ENCODE measurements around the gene CDKL5. TPM values are rescaled to one million over a fixed set of nuclear protein-coding genes. Genes with fewer than 3 reads are reported as not detected.
A peak's percentile ranks its signal among the peaks of the same experiment; 100 is the strongest.

CDKL5 gene
- polyA plus RNA-seq, 1 experiment: 13.3 TPM

DNA sequence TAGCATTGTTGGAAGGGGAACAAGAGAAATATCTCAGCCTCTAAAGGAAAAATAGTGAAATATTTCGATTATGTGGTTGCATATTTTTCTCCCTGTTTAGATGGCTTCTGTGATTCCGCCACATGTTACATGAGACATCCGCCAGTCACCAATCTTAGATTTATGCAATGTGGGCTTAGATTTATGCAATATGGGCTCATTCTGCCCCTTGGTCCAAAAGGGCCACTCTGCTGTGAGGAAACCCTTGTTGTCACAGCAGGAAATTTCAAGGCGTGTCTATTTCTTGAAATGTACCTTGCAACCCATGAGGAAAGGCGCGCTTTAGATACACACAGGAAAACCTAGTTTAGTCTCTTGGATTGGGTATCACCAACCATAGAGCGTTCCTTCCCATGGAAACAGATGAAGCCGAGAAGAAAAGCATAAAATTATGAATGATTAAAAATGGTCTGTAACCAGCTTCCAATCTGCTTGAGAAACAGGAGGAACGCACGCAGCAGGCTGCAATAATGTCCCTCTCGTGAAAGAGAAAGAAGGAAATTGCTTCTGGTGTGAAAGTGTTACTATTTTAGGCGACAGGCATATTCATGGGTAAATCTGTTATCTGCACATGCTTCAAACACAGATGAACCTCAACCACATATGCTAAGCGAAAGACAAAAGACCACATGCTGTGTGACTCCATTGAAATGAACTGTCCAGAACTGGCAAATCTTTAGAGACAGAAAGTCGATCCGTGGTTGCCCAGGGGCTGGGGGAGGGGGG lies 242.8 kb downstream of the CDKL5 start:
- TF ChIP-seq CTCF (IDR thresholded peaks at IDR 0.05; ENCODE audit: low read depth, low read length): no peak
- Histone ChIP-seq H3K27me3 (ENCODE audit: control insufficient read depth, insufficient read depth, low read length) (no peaks in the 10 kb centered on the region), H3K4me3 (ENCODE audit: low read depth, low read length) (no peak overlapping the region), H3K27ac (ENCODE audit: low read depth, low read length) (no peak overlapping the region), H3K9me3 (ENCODE audit: control insufficient read depth, insufficient read depth, low read length) (no peaks in the 10 kb centered on the region)
- CTCF ChIA-PET: no interaction called here
- POLR2A ChIA-PET: no interaction called here
- no peak for DNase-seq (ENCODE audit: low read depth, low spot score)

DNA sequence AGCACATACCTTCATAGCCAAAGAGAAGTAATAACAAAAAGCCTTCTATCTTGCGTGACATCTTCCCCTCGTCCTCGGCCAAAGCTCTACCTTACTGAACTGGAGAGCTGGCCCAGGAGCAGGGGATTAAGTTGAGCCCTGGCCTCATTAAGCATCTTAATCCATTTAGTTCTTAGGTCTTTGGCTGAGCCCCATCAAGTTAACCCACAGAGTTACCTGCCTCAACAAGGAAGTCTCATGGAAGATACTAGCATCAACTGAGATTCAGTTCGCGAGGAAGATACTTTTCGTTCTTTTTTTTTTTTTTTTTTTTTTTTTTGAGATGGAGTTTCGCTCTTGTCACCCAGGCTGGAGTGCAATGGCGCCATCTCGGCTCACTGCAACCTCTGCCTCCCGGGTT lies 246.6 kb downstream of the CDKL5 start, which contains the start of gene RS1:
Gene RS1 (minus strand): TSS at position 101 of the 400 bp plus-strand sequence. CDS start 40 bp downstream, at position 61.
- no peak for DNase-seq (ENCODE audit: low read depth, low spot score)
- CTCF ChIA-PET: interaction anchor here (1.2 kb wide), 1 partner anchor 262 kb away, joined by 3 read pairs; no protein-coding TSS in a partner anchor
- H3K9me3 ChIP-seq (ENCODE audit: control insufficient read depth, insufficient read depth, low read length): no peaks in the 10 kb centered on the region
- no peak within 1 kb of the TSS for H3K27ac ChIP-seq (ENCODE audit: low read depth, low read length)
- no peaks in the 10 kb centered on the region for H3K27me3 ChIP-seq (ENCODE audit: control insufficient read depth, insufficient read depth, low read length)
- POLR2A ChIA-PET: no interaction called here
- H3K4me3 ChIP-seq (ENCODE audit: low read depth, low read length): no peak within 1 kb of the TSS
- TF ChIP-seq CTCF (IDR thresholded peaks at IDR 0.05; ENCODE audit: low read depth, low read length): no peak

DNA sequence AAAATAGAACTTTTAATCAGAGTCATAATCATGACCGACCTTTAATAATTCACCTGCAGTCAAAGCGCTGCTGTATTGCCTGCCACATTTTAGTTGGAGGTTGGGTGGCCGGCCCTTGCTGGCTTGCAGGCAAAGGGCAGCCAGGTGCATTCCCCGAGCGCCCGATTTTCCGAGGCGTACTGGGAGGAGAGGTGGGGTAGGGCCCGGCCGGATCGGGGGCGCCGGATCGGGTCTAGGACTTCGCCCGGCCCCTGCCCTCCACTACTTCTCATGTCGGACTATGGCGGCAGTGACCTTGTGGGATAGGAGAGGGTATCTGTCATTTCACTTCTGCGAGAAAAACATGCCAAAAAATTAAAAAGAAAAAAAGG lies 249.0 kb downstream of the CDKL5 start:
- peak overlapping the region; percentile 57 for H3K4me3 ChIP-seq (ENCODE audit: low read depth, low read length)
- DNase-seq (ENCODE audit: low read depth, low spot score): no peak
- H3K27ac ChIP-seq (ENCODE audit: low read depth, low read length): no peak overlapping the region
- no peaks in the 10 kb centered on the region for H3K9me3 ChIP-seq (ENCODE audit: control insufficient read depth, insufficient read depth, low read length)
- TF ChIP-seq CTCF (IDR thresholded peaks at IDR 0.05; ENCODE audit: low read depth, low read length): no peak
- H3K27me3 ChIP-seq (ENCODE audit: control insufficient read depth, insufficient read depth, low read length): no peaks in the 10 kb centered on the region
- ChIA-PET CTCF (no interaction called here), POLR2A (no interaction called here)

DNA sequence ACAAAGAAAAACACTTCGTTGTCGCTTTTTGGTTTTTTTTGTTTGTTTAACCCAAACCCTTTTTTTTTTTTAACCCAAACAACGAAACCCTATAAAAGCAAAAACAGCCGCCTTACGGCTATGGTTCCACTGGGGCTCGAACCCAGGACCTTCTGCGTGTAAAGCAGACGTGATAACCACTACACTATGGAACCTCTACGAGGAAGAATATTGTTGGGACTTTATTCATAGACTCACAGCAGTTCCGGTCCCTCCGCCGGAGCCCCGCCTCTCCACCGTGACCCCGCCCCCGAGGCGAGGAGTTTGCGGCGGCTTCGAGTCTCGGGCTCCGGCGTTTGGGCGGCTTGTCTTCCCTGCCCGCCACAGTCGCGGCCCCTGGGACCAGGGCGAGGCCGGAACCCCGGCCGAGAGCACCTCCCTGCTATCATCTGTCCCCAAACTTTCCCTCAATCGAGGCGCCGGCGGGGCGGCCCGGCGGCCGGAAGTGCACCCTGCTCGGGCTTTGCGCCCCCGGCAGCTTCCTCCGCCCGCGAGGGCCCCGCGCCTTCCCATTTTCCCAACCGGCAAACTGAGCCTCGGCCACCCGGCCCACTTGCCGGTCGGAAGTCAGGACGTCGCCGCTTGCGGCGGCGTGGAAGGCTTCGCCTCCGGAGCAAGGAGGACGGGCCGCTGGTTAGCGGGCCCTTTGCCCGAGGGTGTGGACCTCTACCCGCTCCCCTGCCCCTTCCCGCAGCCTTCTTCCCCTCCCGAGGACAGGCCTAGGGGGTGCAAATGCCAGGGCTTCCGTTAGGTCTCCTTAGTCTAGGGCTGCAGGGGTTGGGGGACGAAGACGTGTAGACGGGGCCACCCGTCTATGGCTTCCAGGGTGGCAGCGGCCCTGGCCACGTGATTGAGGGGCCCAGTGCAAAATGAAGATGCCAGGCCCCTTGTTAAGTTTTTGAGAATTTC lies 249.7 kb downstream of the CDKL5 start:
- DNase-seq (ENCODE audit: low read depth, low spot score): peak; percentile 30
- ChIA-PET POLR2A (no interaction called here), CTCF (interaction anchor here (0.6 to 1.1 kb wide), 2 partner anchors 241 to 294 kb away, joined by 3 read pairs; no protein-coding TSS in a partner anchor)
- no peaks in the 10 kb centered on the region for H3K27me3 ChIP-seq (ENCODE audit: control insufficient read depth, insufficient read depth, low read length)
- no peak for TF ChIP-seq CTCF (IDR thresholded peaks at IDR 0.05; ENCODE audit: low read depth, low read length)
- H3K4me3 ChIP-seq (ENCODE audit: low read depth, low read length): peak overlapping the region; percentile 60
- H3K27ac ChIP-seq (ENCODE audit: low read depth, low read length): peak overlapping the region; percentile 39
- H3K9me3 ChIP-seq (ENCODE audit: control insufficient read depth, insufficient read depth, low read length): no peaks in the 10 kb centered on the region

Data from AG04450 (cell line).